Left lobe of liver (tissue), 2 donors: ENCODE data around the gene VWDE. TPM values are rescaled to one million over a fixed set of nuclear protein-coding genes. Genes with fewer than 3 reads are reported as not detected.

Experiments
- ATAC-seq: fragments of 200-7000 bp; cut with Tn5 transposase; one replicate; pipeline ENCODE4 v1.9.1; 2020; ENCODE audit warnings: mild to moderate bottlenecking, moderate library complexity
- DNase-seq: peaks from one replicate; pipeline ENCODE4 v3.0.0-alpha.2; 2020; ENCODE audit warnings: low spot score
- total RNA-seq: library from RNA; stranded (reverse); gene quantifications from one replicate; pipeline ENCODE4 v1.2.1, GENCODE V29; 2021
- donor health status: DM: no; HTN: no; CAD: no; lungs with moderate emphysema.
- donor health status: DM: no; HTN: yes; CAD: no.

The VWDE gene
- total RNA-seq, 1 donor from 2014 or later = 0.38 TPM

DNA sequence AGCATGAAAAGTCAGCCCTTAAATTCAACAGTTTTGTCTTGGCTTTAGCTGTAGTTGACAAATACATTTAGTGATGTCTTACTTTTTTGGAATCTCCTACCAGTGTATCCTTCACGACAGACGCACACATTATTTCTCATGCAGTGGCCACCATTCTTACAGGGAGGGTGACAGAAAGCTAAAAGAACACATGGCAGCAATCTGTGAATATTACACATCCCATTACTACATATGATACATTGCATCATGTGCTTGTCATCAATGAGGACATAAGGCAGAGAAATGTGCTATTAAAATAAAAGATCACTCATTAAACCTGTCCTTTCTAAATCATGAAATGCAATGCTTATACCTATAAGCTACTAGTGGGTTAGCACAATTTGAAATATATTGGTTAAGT is 66.6 kb downstream of the VWDE start:
- no peak for ATAC-seq
- no peak for DNase-seq

DNA sequence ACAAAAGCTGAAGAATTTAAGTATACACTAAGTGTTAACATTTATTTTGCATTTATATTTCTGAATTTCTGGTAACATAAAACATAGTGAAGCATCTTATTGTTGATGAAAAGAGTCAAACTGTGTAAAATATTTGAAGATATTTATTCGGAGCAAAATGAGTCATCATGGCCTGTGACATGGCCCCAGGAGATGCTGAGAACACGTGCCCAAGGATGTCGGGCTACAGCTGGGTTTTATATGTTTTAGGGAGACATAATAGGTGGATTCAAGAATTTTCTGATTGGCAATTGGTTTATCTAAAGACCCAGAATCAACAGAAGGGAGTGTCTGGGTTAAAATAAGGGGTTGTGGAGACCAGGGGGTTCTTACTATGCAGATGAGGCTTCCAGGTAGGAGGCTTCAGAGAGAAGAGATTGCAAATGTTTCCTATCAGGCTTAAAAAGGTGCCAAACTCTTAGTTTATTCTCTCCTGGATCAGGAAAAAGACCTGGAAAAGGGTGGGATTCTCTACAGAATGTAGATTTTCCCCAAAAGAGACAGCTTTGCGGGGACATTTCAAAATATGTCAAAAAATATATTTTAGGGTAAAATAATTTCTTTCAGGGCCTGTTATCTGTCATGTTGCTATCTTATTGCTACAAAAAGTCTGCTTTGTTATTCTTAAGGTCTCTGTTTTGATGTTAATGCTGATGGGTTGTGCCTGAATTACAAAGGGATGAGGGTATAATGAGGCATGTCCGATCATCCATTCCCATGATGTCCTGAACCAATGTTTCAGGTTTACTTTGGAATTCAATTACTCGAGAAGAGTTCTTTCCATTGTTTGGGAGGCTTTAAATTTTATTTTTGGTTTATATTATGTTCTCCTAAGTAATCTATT is 74.5 kb downstream of the VWDE start:
- ATAC-seq (no peak), DNase-seq (no peak)

DNA sequence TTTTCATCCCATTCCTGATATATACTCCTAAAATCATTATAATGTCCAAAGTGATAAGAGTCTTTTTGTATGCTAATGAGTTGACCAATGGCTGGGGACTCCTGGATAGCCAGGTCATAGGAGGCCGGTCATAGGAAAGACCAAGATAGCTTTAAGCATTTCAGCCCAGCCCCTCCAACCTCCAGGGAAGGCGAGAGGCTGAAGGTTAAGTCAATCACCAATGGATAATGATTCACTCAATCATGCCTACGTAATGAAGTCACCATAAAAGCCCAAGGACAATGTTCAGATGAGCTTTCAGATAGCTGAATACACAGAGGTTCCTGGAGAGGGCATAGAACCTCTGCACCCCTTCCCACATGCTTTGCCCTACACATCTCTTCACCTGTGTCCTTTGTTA is 75.7 kb downstream of the VWDE start:
- no peak for DNase-seq
- no peak for ATAC-seq

DNA sequence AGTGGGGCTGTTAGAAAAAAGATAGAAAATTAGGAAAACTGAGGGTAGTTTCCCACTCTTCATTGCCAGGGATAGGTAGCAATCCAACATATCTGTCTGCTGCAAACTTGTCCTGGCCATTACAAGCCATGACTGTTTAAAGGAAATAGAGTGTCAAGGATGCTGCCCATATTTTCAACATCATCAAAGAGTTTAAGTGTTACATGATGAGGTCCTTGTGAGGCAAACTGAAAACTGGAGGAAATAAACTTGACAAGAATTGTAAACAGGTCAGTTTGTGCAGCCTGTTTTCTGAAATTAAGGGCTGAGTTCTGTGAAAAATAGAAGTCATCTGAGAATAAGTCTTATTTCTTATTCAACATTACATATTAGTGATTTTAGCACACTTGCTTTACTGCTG is 78.0 kb downstream of the VWDE start:
- ATAC-seq = no peak
- no peak for DNase-seq

DNA sequence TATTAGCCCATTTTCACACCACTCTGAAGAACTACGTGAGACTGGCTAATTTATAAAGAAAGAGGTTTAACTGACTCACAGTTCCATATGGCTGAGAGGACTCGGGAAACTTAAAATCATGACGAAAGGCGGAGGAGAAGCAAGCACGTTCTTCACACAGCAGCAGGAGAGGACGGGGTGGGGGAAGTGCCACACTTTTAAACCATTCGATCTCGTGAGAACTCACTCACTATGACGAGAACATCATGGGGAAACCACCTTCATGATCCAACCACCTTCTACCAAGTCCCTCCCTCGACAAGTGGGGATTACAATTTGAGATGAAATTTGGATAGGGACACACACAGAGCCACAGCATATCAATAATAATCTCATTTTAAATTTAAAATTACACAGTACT is 80.2 kb downstream of the VWDE start:
- no peak for ATAC-seq
- DNase-seq = no peak

DNA sequence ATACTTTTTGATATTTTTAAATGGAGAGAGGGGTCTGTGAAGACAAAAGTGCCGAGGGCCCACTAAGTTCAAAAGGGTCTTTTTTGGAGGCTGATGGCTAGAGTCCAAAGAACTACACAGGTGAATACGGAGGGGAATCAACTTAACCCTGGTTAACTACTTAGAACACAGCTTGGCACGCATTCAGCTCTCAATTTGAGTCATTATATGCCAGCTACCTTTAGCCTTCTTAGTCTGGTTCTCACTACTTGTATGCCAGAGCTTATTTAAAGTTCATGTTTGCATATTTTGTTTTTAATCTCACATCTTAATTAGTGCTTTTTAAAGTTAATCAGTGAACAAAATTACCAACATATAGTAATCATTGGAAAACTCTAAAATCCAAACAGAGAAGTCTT is 80.8 kb downstream of the VWDE start:
- DNase-seq (no peak), ATAC-seq (no peak)

DNA sequence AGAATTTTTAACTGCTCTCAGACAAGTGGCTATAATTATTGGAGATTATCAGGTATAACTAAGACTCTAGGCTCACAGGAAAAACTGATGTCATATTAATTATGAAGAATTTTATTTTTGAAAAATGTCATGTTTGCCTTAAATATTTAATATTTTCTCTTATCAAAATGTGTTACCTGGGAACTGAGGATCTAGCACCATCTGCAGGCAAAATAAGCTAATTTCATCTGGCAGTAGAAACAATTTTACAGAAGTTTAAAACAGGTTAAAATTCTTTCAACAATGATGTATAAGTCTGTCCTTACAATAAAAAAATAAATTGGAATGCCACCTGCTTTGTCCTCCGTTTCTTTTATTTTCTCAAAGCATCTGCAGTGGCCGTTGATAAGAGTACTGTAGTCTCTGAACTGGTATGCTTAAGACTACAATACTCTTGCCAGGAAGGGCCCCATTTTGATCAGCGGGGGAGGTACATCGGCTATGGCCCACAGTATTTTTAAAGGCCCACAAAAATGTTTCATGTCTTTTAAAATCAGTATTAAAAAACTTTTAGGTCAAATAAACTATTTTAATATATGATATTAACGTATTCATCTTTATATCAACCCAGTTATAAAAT is 81.3 kb downstream of the VWDE start:
- ATAC-seq = peak; percentile 44

DNA sequence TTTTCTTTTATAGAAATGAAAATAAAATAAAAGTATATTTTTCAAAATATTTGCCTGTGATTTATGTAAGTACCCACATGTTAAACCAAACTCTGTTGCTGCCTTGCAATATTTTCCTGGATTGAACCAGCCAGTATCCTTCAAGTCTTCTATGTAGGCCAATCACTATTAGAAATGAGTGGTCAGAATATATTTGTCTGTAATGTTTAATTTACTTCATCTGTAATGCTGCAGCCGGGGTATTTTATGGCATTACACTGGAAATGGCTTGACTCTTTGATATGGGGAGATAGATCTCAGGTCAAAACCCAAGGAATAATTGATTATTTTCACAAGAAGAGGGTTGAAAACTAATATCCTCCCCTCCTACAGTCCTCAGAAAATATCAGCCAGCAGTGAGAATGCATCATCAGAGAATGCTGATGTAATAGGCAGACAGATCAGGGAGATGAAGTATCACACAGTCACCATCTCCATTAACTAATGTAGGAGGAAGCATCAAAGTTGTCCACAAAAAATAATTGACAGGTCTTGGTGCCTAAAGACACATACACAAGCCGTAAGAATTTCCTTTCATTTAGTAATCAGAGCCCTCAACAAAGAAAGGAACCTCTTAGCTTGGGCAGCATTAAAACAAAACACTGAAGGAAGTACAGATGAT is 82.5 kb downstream of the VWDE start:
- DNase-seq (no peak), ATAC-seq (no peak)

More for the DNA sequence above, 81.3 kb downstream of the VWDE start:
- no peak for DNase-seq

DNA sequence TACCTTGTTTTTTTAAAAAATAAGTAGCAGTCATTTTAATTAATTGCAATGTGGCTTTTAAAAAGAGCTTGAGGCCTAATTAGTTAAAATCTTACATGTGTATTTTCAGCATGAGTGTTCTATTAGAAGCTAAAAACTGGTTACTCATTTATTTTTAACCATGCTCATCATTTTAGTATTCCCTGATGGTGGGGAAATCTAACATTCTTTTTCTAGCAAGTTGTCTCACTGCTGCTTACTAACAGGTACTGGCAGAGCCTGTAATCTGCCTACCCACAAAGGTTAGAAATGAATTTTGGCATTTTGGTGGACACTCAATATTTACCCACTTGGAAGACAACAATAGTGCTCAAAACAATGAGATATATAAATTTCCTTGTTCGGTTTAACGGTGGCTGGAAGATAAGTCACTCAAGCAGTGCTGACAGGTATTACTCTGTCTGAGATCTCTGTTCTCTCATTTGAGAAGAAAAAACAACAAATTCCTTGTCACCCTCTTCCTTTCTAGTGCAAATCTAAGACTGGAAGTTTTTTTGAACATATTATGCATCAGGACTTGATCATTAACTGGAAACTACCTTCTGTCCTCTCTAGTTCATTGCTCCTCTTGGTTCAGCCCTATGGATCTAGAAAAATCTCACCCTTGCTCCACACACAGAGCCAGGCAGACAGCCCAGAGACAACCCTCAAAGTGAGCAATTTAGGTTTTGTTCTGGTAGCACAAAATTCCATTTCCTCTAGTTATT is 83.3 kb downstream of the VWDE start:
- ATAC-seq (no peak), DNase-seq (no peak)

DNA sequence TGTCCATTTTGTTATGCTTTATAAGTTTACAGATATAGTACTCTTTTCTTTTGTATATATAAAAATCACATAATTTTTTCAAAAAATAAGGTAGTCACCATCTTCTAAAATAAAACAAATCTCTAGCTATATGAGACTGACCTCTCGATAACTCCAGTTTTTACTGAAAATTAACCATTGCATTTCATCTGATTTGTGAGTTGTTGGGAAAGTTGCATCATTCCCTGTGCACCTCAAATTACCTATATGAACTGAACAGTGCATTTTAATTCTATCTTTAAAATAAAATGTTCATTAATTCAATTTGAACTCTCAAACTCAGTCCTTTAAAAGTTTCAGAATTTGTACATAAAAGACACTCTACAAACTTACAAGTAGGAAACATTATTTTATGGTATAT is 86.0 kb downstream of the VWDE start:
- ATAC-seq = no peak
- no peak for DNase-seq

DNA sequence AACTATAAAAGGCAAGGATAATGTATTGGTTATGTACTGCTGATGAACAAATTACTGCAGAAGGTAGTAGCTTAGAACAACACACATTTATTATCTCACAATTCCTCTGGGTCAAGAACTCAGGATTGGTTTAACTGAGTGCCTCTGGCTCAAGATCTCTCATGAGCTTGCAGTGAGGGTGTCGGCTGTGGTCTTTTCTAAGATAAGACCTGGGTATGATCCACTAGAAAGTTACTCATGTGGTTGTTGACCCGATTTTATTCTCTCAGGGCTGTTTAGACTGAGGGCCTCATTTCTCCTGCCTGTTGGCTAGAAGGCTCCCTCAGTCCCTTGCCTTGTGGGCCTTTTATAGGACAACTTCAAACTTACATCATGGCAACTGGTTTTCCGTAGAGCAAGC is 86.7 kb downstream of the VWDE start:
- ATAC-seq = no peak
- DNase-seq = no peak

DNA sequence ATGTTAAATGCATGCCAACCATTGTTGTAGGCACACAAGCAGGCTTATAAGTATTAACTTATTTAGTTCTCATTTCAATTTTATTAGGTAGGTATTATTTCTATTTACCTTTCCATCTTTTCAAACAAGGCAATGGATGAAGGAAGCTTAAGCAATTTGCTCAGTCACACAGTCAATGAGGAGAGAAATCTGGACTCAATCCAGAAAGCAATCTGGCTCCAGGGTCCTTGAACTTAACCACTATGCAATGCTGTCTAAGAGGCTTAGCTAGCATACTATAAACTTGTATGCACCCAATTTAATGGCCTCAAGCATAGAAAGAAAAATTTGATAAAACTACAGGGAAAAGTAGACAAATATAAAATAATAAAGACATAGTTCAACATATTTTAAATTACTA is 88.6 kb downstream of the VWDE start:
- DNase-seq = no peak
- no peak for ATAC-seq

DNA sequence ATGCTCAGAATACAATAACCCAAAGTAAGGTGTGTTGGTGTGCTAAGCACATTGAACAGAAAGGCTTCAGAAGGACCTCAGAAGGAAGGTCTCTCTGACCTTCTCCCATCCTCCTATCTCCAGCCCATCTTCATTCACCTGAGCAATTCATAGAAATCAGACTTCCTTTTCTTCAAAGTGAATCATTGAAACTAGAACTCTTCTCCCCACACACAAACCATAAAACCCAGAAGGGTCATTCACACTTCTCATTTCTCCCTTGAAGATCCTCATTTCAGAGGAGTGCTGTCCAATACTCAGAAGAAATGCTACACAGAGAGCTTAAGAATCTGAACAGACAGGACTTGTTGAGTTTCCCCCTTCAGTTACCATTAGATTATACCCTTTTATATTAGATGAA is 89.5 kb downstream of the VWDE start:
- ATAC-seq = no peak
- no peak for DNase-seq

DNA sequence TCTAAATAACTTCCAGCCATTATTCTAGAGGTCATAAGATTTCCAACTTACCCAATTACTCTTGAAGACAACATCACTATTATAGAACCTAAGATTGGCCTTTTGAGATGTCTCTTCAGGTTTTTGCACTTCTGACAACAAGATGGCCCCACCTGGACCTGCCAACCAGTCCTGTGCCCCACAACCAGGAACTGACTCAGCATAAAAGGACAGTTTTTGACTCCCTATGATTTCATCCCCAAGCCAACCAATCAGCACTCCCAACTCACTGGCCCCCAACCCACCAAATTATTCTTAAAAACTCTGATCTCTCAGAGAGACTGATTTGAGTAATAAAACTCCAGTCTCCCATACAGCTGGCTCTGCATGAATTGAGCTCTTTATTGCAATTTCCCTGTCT is 98.2 kb downstream of the VWDE start:
- DNase-seq (no peak), ATAC-seq (no peak)

DNA sequence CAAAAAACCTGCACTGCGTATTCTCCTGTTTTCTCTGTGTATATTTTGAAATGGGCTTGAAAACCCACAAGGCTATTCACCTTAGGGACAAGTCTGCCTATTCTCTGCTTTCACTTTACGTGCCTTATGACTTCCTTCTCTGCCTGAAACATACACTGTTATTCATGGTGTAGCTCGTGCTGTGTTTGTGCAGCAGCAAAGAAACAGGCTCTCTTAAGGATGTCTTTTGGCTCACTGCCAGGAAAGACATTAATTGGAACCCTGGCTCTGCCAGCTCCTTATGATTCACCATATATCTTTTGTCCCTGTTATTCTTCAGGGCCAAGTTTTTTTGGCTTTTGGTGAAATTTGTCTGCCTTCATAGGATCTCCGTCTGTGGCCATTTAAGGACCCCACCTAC is 100.2 kb downstream of the VWDE start:
- ATAC-seq (no peak), DNase-seq (no peak)

DNA sequence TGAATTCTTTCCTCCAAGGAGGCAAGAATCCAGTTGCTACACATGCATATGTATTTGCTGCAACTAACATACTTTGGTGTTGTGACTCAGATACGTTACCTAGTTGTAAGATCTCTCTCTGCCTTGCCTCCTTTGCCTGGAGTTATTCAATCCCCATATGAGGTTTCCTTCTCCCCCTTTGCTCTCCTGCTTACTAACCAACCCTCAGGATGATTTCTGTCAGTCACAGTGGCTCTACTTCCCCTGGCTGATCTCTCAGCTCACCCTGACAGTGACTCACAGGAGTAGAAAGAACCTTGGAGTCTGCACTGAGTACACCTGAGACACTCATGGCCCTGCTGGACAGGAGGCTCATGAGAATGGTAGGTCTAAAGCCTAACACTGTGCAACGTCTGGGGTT is 100.6 kb downstream of the VWDE start:
- no peak for ATAC-seq
- no peak for DNase-seq

DNA sequence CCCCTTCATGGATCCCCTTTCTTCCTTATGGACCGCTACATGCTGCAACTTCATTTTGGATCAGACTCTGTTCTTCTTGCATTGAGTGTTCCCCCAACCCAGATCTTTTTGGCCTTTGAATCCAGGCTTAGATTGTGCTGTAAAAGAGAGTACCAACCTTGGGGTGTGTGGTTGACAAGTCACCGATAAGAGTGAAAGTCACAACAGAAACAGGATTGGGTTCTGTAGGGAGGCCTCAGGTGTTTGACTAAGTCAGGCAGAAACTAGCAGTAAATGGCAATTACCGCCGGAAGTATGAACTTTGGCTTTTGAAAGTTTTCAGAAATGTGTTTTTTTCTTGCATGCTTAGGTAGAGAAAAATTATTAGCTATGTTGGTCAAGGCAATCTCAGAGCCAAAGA is 103.2 kb downstream of the VWDE start:
- no peak for DNase-seq
- no peak for ATAC-seq

DNA sequence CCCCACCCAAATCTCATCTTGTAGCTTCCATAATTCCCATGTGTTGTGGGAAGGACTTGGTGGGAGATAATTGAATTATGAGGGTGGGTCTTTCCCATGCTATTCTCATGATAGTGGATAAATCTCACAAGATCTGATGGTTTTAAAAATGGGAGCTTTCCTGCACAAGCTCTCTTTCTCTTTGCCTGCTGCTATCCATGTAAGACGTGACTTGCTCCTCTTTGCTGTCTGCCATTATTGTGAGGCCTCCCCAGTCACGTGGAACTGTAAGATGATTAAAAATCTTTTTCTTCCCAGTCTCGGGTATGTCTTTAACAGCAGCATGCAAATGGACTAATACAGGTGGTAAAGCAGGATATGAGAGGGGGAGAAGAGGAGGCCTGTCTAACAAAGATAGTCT is 104.3 kb downstream of the VWDE start:
- DNase-seq (no peak), ATAC-seq (no peak)

DNA sequence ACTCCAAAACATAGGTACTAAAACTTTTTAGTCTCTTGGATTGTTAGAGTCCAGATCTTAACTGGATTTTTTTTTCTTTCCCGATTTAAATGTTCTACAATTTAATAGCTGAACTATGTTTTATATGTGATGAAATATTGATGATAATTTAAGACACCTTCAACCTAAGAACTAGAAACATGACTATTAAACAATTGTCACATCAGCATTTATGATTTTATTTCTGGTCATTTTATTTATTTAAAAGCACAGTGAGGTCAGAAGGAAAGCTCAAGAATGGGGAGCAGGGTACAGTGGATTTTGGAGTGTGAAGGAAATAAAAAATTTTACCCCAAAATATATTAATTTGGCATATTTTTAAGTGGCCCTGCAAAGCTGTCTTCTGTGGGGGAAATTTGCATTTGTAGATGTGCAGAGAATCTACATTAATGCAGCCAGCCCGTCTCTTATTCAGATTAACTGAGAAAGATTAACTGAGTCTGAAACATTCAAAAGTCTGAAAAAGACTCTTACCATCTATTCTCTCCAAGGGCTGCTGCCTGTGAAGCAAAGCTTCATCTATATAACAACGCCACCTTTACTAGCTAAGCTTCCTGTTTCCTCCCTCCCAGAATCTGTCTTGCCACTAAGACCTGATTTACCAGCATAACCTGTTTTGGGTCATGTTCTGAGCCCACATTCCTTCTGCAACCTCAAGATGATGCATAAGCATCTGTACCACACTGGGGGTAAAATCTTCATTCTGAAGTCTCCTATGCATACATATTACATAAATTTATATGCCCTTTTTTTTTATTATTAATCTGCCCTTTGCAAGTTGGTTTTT is 106.2 kb downstream of the VWDE start:
- DNase-seq (no peak), ATAC-seq (no peak)

DNA sequence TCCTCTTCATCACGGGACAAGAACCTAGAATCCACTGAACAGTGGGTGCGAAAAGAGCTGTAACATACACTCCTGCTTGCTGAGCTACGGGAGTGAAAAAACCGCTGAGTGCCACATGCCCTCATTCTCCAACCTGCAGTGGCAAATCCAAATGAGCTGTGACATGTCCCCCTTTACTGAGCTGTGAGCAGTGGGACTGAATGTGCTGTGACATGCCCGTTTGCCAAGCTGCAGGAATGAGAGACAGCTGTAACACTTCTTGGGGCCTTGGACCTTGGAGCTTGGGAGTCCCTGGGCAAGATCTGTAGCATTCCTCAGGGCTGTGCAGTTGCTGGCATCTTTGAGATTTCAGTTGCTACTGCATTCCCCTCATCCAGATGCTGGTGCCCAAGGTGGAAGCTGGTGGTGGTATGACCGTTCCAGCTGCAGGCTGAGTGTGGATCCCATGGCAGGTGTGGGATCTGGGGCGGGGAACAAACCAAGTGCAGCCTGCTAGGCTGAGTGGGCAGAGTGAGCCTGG is 107.6 kb downstream of the VWDE start:
- ATAC-seq (no peak), DNase-seq (no peak)
